GM12892 (cell line): Measurements from ENCODE around the gene DDX56.

Source experiments
- POLR2A ChIP-seq: IDR thresholded peaks from 2 replicates; pipeline ENCODE4 v1.6.1; 2011; ENCODE audit warnings: low read depth, low read length, control low read depth
- POLR2AphosphoS5 ChIP-seq: IDR thresholded peaks from 2 replicates; pipeline ENCODE4 v1.6.1; 2011; ENCODE audit warnings: low read depth, low read length, control low read depth
- TAF1 ChIP-seq: IDR thresholded peaks from 2 replicates; pipeline ENCODE4 v1.6.1; 2011; ENCODE audit warnings: low read depth, mild to moderate bottlenecking, control low read depth, low read length, borderline replicate concordance

DNA sequence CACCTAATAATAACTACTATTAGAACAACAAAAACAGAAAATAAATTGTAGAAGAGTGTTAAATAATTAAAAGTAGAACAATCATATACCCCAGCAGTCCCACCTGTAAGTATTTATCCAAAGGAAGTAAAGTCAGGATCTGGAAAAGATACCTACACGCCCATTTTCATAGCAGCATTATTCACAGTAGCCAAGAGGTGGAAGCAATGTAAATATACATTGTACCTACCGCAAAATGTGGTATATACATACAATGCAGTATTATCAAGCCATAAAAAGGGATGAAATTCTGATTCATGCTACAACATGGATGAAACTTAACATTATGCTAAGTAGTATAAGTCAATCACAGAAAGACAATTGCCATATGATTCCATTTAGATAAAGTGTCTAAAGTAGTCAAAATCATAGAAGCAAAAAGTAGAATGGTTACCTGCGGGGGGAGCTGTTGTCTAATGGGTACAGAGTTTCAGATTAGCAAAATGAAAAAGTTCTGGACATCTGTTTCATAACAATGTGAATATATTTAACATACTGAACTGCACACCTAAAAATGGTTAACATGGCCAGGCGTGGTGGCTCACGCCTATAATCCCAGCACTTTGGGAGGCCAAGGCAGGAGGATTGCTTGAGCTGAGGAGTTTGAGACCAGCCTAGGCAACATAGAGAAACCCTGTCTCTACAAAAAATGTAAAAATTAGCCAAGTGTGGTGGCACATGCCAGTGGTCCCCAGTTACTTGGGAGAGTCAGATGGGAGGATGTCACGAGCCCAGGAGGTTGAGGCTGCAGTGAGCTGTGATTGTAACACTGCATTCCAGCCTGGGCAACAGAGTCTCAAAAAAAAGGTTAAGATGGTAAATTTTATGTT is 14.4 kb upstream of the DDX56 start:
- TF ChIP-seq POLR2A = no peak
- no peak for TF ChIP-seq TAF1
- no peak for TF ChIP-seq POLR2AphosphoS5
